ENCODE results near the gene TM9SF2.

DNA sequence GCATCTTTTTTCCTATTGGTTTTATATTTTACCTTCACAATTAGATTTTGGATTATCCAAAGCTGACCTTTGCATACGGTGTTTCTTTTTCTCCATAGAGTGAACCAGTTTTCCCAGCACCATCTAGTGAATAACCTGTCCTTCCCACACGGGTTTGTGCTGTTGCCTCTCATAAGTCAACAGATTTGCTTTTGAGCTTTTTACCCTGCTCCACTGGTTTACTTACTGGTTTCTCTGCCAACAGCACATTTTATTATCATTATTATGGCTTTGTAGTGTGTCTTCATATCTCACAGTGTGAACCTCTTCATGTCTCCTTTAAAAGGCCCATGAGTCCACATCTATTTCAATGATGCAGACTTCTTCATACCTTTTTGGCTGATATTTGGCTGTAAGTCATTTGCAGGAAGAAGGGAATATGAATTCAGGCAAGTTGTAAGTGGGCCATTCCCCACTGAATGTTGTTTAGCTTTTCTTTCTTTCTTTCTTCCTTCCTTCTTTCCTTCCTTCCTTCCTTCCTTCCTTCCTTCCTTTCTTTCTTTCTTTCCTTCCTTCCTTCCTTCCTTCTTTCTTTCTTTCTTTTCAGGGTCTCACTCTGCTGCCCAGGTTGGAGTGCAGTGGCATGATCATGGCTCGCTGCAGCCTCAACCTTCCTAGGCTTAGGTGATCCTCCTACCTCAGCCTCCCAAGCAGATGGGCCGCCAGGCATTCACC lies 86.8 kb downstream of the TM9SF2 start:
- TF ChIP-seq, protein P1, sequence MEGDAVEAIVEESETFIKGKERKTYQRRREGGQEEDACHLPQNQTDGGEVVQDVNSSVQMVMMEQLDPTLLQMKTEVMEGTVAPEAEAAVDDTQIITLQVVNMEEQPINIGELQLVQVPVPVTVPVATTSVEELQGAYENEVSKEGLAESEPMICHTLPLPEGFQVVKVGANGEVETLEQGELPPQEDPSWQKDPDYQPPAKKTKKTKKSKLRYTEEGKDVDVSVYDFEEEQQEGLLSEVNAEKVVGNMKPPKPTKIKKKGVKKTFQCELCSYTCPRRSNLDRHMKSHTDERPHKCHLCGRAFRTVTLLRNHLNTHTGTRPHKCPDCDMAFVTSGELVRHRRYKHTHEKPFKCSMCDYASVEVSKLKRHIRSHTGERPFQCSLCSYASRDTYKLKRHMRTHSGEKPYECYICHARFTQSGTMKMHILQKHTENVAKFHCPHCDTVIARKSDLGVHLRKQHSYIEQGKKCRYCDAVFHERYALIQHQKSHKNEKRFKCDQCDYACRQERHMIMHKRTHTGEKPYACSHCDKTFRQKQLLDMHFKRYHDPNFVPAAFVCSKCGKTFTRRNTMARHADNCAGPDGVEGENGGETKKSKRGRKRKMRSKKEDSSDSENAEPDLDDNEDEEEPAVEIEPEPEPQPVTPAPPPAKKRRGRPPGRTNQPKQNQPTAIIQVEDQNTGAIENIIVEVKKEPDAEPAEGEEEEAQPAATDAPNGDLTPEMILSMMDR (IDR thresholded peaks at IDR 0.05) = no peak
- no peak for TF ChIP-seq POLR2A (IDR thresholded peaks at IDR 0.05)
